Measurements from ENCODE around the gene APOBEC3G. TPM values are rescaled to one million over a fixed set of nuclear protein-coding genes. Genes with fewer than 3 reads are reported as not detected.
A peak's percentile ranks its signal among the peaks of the same experiment; 100 is the strongest.

Gene APOBEC3G
- total and polyA plus RNA-seq, 10 of the 15 experiments (the other 5 are each of a cell fraction or from before 2014, with no cell fraction given) = 103 to 232 (median 152) TPM

DNA sequence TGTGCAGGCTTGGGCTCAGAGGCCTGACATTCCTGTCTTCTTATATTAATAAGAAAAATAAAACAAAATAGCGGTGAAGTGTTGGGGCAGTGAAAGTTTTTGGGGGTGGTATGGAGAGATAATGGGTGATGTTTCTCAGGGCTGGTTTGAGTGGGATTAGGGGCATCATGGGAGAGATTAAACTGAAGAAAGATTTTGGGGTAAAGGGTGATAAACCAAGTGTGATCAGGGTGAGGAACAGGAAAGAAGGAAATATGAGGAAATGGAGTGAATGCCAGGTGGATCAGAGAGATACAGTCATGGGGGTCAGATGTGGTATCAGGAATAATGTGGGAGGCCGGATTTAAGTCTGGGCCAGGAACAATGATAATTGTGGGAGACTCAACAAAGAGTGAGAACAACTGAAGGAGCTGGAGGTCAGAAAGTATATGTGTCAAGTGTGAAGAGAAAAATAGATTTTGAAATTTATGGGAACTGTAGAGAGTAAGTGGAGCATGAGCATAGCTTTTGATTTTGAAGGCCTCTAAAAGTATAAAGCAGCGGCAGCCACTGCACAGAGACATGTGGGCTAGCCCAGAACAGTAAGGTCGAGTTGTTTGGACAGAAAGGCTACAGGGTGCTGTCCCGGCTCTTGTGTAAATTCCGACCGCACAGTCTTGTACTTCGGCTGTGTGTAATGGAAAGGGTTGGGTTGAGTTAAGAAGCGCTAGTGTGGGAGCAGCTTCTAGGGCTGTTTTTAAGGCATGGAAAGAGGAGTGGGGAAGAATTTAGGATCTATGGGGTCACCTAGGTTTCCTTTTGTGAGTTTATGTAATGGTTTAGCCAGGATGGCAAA lies 10.4 kb upstream of the APOBEC3G start (continued):
- TF ChIP-seq, protein P1, sequence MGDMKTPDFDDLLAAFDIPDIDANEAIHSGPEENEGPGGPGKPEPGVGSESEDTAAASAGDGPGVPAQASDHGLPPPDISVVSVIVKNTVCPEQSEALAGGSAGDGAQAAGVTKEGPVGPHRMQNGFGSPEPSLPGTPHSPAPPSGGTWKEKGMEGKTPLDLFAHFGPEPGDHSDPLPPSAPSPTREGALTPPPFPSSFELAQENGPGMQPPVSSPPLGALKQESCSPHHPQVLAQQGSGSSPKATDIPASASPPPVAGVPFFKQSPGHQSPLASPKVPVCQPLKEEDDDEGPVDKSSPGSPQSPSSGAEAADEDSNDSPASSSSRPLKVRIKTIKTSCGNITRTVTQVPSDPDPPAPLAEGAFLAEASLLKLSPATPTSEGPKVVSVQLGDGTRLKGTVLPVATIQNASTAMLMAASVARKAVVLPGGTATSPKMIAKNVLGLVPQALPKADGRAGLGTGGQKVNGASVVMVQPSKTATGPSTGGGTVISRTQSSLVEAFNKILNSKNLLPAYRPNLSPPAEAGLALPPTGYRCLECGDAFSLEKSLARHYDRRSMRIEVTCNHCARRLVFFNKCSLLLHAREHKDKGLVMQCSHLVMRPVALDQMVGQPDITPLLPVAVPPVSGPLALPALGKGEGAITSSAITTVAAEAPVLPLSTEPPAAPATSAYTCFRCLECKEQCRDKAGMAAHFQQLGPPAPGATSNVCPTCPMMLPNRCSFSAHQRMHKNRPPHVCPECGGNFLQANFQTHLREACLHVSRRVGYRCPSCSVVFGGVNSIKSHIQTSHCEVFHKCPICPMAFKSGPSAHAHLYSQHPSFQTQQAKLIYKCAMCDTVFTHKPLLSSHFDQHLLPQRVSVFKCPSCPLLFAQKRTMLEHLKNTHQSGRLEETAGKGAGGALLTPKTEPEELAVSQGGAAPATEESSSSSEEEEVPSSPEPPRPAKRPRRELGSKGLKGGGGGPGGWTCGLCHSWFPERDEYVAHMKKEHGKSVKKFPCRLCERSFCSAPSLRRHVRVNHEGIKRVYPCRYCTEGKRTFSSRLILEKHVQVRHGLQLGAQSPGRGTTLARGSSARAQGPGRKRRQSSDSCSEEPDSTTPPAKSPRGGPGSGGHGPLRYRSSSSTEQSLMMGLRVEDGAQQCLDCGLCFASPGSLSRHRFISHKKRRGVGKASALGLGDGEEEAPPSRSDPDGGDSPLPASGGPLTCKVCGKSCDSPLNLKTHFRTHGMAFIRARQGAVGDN (IDR thresholded peaks at IDR 0.05) = peak; percentile 63; the same call in 1 of the 2 replicates
- TF ChIP-seq POU2F2 (IDR thresholded peaks at IDR 0.05; ENCODE audit: borderline replicate concordance, low read depth, low read length) = peak; percentile 32; the same call in 1 of the 3 replicates
- 0 out of 2 replicates have a peak, but pooled peaks have one; percentile 22 for TF ChIP-seq GATAD2B (conservative IDR thresholded peaks at IDR 0.05; ENCODE audit: low read depth)
- TF ChIP-seq, protein P2, sequence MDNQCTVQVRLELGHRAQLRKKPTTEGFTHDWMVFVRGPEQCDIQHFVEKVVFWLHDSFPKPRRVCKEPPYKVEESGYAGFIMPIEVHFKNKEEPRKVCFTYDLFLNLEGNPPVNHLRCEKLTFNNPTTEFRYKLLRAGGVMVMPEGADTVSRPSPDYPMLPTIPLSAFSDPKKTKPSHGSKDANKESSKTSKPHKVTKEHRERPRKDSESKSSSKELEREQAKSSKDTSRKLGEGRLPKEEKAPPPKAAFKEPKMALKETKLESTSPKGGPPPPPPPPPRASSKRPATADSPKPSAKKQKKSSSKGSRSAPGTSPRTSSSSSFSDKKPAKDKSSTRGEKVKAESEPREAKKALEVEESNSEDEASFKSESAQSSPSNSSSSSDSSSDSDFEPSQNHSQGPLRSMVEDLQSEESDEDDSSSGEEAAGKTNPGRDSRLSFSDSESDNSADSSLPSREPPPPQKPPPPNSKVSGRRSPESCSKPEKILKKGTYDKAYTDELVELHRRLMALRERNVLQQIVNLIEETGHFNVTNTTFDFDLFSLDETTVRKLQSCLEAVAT (IDR thresholded peaks at IDR 0.05) = peak; percentile 88
- peak; percentile 65 for TF ChIP-seq POLR2AphosphoS5 (IDR thresholded peaks at IDR 0.05; ENCODE audit: low read length)
- TF ChIP-seq CREB1 (IDR thresholded peaks at IDR 0.05; ENCODE audit: low read depth) = 0 out of 2 replicates have a peak, but pooled peaks have one; percentile 3
- TF ChIP-seq, protein P3, sequence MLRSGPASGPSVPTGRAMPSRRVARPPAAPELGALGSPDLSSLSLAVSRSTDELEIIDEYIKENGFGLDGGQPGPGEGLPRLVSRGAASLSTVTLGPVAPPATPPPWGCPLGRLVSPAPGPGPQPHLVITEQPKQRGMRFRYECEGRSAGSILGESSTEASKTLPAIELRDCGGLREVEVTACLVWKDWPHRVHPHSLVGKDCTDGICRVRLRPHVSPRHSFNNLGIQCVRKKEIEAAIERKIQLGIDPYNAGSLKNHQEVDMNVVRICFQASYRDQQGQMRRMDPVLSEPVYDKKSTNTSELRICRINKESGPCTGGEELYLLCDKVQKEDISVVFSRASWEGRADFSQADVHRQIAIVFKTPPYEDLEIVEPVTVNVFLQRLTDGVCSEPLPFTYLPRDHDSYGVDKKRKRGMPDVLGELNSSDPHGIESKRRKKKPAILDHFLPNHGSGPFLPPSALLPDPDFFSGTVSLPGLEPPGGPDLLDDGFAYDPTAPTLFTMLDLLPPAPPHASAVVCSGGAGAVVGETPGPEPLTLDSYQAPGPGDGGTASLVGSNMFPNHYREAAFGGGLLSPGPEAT (IDR thresholded peaks at IDR 0.05; ENCODE audit: low read depth) = peak; percentile 60; the same call in 1 of the 2 replicates
- TF ChIP-seq, protein P4, sequence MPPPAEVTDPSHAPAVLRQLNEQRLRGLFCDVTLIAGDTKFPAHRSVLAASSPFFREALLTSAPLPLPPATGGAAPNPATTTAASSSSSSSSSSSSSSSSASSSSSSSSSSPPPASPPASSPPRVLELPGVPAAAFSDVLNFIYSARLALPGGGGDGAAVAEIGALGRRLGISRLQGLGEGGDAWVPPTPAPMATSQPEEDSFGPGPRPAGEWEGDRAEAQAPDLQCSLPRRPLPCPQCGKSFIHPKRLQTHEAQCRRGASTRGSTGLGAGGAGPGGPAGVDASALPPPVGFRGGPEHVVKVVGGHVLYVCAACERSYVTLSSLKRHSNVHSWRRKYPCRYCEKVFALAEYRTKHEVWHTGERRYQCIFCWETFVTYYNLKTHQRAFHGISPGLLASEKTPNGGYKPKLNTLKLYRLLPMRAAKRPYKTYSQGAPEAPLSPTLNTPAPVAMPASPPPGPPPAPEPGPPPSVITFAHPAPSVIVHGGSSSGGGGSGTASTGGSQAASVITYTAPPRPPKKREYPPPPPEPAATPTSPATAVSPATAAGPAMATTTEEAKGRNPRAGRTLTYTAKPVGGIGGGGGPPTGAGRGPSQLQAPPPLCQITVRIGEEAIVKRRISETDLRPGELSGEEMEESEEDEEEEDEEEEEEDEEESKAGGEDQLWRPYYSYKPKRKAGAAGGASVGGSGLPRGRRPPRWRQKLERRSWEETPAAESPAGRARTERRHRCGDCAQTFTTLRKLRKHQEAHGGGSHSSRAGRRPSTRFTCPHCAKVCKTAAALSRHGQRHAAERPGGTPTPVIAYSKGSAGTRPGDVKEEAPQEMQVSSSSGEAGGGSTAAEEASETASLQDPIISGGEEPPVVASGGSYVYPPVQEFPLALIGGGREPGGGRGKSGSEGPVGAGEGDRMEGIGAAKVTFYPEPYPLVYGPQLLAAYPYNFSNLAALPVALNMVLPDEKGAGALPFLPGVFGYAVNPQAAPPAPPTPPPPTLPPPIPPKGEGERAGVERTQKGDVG (CRISPR knock-in tag; IDR thresholded peaks at IDR 0.05) = peak; percentile 46; the same call in 1 of the 2 replicates
- peak; percentile 74; the same call in 1 of the 2 replicates for TF ChIP-seq HDGF (IDR thresholded peaks at IDR 0.05)
- TF ChIP-seq TAF1 (IDR thresholded peaks at IDR 0.05; ENCODE audit: borderline replicate concordance, low read depth, low read length) = peak; percentile 35; the same call in 1 of the 2 replicates
- TF ChIP-seq HCFC1 (IDR thresholded peaks at IDR 0.05; ENCODE audit: low read length) = 0 out of 2 replicates have a peak, but pooled peaks have one; percentile 12
- peak; percentile 22 to 27; a peak in 3 of 4 replicates for TF ChIP-seq IKZF2 (IDR thresholded peaks at IDR 0.05)
